ENCODE results near the gene EFCAB14.

DNA sequence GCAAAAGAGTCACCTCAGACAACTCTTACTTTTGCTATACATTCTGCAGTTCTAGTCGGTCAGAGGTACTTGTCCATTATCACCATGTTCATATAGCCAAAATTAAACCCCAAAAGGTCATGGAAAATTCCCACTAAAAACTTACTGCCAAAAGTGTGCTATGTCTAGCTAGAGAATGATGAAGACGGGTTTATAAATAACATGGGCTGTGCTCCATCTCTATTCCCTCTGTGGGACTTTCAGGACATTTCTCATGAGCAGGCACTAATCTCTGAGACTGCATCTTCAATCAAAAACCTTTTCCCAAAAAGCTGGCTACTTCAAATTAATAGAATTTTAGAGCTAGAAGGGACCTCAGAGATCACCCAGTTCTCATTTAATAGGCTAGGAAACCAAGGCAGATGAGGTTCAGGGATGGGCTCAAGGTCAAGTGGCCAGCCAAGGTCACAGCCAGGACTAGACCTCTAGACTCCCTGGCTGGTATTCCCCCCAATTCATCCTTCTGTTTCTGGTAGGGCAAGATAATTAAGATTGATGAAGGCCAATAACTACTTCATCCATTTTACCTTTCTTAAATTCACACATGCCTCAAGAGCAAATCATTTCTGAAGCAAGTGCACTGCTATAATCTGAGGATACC lies 81.3 kb downstream of the EFCAB14 start:
- TF ChIP-seq, protein P1, sequence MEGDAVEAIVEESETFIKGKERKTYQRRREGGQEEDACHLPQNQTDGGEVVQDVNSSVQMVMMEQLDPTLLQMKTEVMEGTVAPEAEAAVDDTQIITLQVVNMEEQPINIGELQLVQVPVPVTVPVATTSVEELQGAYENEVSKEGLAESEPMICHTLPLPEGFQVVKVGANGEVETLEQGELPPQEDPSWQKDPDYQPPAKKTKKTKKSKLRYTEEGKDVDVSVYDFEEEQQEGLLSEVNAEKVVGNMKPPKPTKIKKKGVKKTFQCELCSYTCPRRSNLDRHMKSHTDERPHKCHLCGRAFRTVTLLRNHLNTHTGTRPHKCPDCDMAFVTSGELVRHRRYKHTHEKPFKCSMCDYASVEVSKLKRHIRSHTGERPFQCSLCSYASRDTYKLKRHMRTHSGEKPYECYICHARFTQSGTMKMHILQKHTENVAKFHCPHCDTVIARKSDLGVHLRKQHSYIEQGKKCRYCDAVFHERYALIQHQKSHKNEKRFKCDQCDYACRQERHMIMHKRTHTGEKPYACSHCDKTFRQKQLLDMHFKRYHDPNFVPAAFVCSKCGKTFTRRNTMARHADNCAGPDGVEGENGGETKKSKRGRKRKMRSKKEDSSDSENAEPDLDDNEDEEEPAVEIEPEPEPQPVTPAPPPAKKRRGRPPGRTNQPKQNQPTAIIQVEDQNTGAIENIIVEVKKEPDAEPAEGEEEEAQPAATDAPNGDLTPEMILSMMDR (IDR thresholded peaks at IDR 0.05; ENCODE audit: insufficient read depth, low read depth, low read length) = no peak
- no peak for TF ChIP-seq EZH2 (IDR thresholded peaks at IDR 0.05; ENCODE audit: insufficient read depth, low read length)
